ENCODE results near the gene AFMID. TPM values are rescaled to one million over a fixed set of nuclear protein-coding genes. Genes with fewer than 3 reads are reported as not detected.

The AFMID gene
- total and polyA plus RNA-seq, 2 donors (not counting 3 experiments of a cell fraction or from before 2014, with no cell fraction given), result 33.5 to 42.9 TPM

DNA sequence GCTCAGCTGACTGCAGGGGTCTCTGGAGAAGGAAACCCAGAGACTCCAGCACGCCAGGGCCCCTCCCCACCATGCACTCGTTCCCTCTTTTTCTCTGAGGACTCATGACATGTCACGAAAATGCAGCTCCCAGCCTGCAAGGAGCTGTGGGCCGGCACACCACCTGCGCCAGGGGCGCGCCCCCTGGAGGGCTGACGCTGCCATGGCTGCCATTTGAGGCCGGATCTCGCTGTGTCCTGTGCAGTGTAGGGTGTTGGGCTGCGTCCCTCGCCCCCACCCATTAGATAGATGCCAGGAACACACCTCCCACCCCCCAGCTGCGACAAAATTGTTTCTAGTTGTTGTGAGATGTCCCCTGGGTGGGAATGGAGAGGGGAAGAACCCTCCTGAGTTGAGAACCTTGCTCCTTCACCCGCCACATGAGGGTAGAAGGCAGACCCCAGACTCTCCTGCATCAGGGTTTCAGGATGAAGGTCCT lies 10.6 kb upstream of the AFMID start:
- no peaks in the 10 kb centered on the region for H3K9me3 ChIP-seq (replicated peaks; ENCODE audit: control insufficient read depth, insufficient read depth, low read length)
- no TSS peak for BruUV-seq (replicated peaks)
- peaks cover 8% of the 10 kb centered on the region for H3K4me1 ChIP-seq (ENCODE audit: control insufficient read depth, extremely low read depth, insufficient read depth, low read length)
- no peaks in the 10 kb centered on the region for H3K27me3 ChIP-seq (ENCODE audit: control insufficient read depth in 2 of 2, insufficient read depth in 2 of 2, low read length in 2 of 2)
- FAIRE-seq, result peak; percentile 38
- no peak overlapping the region for H2AFZ ChIP-seq (ENCODE audit: low read depth, low read length)
- intact Hi-C loops (cut with micrococcal nuclease) (loop anchor here (1.0 to 5.0 kb wide), 3 partner anchors 64 to 159 kb away; no protein-coding TSS in a partner anchor), dilution Hi-C loops (cut with MboI; ENCODE audit: extremely low pct_ligation_motif_present, low sequenced_read_pairs) (no loop called here)
- no peaks in the 10 kb centered on the region for H4K20me1 ChIP-seq (replicated peaks; ENCODE audit: control insufficient read depth, extremely low read depth, insufficient read depth, low read length)
- H3K4me2 ChIP-seq (ENCODE audit: insufficient read depth, low read length), result no peak overlapping the region
- TF ChIP-seq MYC (IDR thresholded peaks at IDR 0.05; ENCODE audit: low read depth, low read length), result no peak
- TF ChIP-seq, protein P1, sequence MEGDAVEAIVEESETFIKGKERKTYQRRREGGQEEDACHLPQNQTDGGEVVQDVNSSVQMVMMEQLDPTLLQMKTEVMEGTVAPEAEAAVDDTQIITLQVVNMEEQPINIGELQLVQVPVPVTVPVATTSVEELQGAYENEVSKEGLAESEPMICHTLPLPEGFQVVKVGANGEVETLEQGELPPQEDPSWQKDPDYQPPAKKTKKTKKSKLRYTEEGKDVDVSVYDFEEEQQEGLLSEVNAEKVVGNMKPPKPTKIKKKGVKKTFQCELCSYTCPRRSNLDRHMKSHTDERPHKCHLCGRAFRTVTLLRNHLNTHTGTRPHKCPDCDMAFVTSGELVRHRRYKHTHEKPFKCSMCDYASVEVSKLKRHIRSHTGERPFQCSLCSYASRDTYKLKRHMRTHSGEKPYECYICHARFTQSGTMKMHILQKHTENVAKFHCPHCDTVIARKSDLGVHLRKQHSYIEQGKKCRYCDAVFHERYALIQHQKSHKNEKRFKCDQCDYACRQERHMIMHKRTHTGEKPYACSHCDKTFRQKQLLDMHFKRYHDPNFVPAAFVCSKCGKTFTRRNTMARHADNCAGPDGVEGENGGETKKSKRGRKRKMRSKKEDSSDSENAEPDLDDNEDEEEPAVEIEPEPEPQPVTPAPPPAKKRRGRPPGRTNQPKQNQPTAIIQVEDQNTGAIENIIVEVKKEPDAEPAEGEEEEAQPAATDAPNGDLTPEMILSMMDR (IDR thresholded peaks at IDR 0.05; ENCODE audit: extremely low read depth in 1 of 2, insufficient read depth in 1 of 2, low read depth in 1 of 2, low read length in 2 of 2), result peak; percentile 96 to 98
- TF ChIP-seq, protein P2, sequence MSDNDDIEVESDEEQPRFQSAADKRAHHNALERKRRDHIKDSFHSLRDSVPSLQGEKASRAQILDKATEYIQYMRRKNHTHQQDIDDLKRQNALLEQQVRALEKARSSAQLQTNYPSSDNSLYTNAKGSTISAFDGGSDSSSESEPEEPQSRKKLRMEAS (IDR thresholded peaks at IDR 0.05; ENCODE audit: insufficient read depth, insufficient read length), result peak; percentile 44
- no peak for TF ChIP-seq POLR2AphosphoS5 (IDR thresholded peaks at IDR 0.05; ENCODE audit: insufficient read depth, low read depth, low read length)
- no peak for TF ChIP-seq JUN (IDR thresholded peaks at IDR 0.05; ENCODE audit: borderline replicate concordance, insufficient read depth, insufficient read length, low read depth)
- no peak overlapping the region for H3K9ac ChIP-seq (replicated peaks; ENCODE audit: extremely low read depth, insufficient read depth, low read length)
- no peak overlapping the region for H3K4me3 ChIP-seq (replicated peaks in 1 of 3; ENCODE audit: insufficient read depth in 1 of 3, low read depth in 1 of 3, low read length in 3 of 3)
- H3K36me3 ChIP-seq (ENCODE audit: control insufficient read depth in 2 of 2, extremely low read depth in 1 of 2, insufficient read depth in 2 of 2, low read length in 2 of 2), result peaks cover 0 to 2% of the 10 kb centered on the region in 2 experiments
- DNase-seq (ENCODE audit: low read depth, low spot score), result peak; percentile 52
- ChIA-PET POLR2A (interaction anchor here (0.8 kb wide), 1 partner anchor 9 kb away, joined by 3 read pairs; no protein-coding TSS in a partner anchor), CTCF (interaction anchor here (0.6 to 4.9 kb wide), 25 partner anchors 10 to 245 kb away, joined by 3 to 57 read pairs (median 5); partner anchors contain the start of genes AFMID, TK1 and TMC6)
- no peak overlapping the region for H3K27ac ChIP-seq (ENCODE audit: insufficient read depth, low read depth, low read length)
- H3K9me1 ChIP-seq (replicated peaks; ENCODE audit: control insufficient read depth, extremely low read depth, insufficient read depth, low read length), result no peaks in the 10 kb centered on the region
- H3K79me2 ChIP-seq (ENCODE audit: control insufficient read depth, insufficient read depth, low read length), result no peaks in the 10 kb centered on the region
